Non-pigmented ciliary epithelial cell (primary cell): ENCODE measurements around the gene CORO2B.

Source experiments
- DNase-seq: peaks from one replicate; pipeline ENCODE4 v3.0.0-alpha.2; 2010; ENCODE audit warnings: low read depth

CORO2B gene

DNA sequence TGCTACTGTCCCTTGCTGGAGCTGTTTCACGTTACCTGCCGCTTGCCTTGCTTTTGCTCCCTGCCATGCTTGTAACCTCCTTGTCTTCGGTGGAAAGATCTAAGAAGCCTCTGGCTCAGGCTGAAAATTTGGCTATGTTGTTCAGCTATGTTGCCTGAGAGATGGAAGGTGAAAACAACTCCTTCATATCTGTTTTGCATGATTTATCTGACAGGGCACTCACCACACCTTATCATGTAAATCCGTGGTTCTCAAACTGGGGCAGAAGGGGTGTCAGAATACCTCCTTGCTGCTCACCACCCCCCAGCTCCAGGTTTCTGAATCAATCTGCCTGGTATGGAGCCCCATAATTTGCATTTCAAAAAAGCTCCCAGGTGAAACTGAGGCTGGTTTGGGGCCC, 6.5 kb upstream of the CORO2B start:
- no peak for DNase-seq

DNA sequence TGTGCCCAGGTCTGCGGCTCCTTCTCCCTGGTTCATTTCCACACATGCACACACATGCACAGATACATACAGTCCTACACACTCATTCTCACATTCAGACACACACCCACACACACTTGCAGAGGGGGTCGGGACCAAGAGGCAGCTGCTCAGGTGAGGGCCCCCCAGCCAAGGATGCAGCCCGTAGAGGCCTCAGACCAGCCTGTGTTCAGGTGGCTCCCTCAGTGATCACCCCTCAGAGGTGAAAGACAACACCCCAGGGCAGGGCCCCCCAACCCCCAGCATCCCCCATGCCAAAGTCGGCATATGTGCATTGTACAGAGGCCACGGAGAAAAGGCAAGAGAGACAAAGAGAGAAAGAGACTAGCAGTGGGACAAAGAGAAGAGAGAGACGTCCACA, 5.9 kb upstream of the CORO2B start:
- no peak for DNase-seq

DNA sequence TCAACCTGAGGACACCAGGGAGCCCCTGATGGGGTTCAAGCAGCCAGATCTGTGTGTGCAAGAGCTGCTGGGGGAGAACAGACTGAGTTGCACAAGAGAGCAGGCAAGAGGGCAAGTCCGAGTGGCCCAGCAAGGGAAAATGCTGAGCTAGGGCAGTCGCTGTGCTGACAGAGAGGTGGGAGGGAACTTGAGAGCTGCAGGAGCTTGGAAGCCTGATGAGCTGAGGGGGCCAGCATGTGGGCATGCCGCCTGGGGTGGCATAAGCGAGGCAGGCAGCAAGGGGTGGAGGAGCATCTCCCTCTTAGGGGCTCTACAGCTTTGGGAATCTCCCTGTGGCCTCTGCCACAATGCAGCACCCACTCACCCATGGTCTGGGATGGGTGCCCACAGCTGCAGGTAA, 4.7 kb upstream of the CORO2B start:
- no peak for DNase-seq

DNA sequence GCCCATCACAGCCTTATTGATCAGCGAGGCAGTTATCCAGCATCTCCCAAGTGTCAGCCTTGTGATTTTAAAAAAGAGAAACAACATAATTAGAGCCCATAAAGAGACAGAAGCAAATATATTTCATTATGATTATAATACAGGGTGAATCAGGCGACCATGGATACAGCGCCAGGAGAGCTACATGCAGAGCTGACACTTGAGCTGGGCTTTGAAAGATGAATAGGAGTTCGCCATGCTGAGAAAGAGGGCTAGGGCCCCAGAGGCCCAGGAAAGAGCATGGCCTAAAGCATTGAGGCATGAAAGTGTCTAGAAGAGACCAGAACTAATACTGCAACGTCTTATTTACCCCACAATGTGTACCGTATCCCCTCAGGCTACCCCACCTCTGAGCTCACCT, 4.2 kb upstream of the CORO2B start:
- DNase-seq, result no peak

DNA sequence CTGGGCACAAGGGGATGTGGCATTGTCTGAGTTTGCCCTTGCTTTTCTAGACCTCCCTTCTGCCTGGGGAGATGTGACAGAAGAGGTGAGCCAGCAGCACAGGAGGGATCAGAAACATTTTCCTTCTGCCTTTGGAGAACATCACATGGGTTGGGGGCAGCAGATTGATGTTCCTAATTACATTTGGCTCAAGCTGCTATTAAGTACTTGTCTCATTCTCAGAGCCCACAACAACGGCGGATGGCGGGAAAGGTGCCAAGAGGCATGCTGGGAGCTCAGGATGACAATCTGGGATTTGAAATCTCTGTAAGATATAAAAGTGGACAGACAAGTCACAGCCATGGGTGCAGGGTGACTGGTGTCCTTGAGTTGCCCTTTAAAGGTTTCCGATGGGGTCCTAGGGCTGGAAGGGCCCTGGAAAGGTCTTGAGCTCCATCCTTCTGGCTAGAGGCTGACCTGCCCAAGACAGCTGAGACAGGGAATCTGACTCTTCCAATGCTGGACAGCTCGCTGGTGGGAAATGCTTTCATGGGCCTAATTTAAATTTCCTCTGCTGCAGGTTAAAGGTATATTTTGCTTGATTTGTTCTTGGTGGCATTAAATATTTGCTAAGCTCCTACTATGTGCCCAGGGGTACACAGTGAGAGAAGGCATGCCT, 2.4 kb upstream of the CORO2B start:
- no peak for DNase-seq

DNA sequence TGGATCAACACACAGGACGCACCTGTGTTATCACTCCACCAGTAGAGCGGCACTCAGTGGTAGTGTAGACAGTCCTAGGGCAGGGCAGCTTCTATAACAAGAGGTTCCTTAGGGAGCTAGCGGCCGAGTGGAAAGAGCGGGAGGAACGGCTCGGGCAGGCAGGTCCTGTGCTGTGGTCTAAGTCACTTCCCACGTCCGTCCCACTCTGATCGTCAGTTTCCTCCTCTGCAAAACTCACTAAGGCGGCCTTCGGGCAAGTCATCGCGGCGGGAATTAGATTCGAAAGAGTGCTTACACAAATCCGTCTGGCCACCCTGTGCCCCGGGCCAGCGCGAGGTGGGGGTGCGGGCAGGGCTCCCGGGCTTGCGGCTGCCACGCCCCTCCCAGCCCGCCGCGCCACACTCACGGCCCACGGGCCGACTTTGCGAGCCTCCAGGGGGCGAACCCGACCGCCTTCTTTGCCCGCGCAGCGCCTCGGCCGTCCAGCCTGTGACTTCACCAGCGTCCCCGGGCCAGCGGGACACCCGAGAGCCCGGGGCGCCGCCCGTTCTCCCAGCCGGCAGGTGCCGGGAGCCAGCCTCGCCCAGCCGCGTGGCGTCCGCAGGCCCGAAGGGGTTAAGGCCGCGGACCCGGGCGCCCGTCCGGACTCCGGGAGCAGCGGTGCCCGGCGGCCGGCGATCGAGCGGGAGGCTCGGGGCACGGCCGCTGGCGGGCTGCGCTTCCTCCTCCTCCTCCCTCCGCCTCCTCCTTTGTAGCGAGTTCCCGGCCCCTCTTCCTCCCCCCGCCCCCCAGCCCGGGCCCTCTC, 416 bp upstream of the CORO2B start:
- DNase-seq, result no peak

DNA sequence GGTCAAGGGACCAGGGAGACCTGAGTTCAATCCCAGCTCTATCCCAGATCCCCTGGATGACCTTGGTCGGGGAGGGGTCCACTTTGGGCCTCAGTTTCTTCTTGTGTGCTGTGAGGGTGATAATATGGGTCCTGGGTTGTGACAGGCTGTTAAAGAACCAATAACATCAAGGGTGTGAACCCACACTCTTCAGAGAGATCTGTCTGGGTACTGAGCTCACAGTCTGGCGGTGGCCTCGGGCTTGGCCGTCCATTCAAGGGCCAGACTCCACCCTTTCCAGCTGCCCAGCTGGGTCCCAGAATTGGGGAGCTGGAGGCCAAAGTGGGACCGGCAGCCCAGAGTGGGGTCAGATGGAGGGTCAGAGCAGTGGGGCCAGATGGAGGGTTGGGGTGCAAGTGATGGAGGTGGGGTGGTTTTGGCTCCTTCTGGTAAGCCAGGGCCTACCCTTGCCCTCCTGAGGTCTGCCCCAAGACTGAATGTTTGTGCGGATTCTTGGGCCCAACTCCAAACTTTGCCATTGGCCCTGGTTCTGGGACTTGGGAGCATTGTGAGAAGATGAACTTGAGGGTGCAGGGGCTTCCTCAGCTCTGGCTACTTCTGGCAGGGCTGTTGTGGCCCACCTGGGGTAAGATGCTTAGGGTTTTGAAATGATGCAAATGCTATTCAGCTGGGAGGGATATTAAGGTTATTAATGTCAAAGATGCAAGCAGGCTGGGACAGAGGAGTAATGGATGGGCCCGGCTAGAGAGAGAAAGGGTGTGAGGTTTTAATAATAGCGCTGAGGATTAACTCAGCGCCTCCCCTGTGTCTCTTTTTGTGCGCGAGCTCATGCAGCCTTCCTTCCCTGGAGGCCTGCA, 1.5 kb downstream of the CORO2B start:
- no peak for DNase-seq

DNA sequence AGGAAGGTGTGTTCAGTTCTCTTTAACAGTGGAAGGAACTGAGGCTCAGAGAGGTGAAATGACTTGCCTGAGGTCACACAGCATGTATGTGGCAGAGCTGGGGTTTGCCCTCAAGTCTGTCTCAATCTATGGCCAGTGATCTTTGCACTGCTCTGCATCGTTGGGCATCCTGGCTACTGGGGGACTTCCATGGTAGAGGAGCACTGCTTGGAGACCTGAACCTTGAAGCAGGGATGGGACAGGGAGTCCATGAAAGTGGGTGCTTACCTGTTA, 2.0 kb downstream of the CORO2B start:
- no peak for DNase-seq

DNA sequence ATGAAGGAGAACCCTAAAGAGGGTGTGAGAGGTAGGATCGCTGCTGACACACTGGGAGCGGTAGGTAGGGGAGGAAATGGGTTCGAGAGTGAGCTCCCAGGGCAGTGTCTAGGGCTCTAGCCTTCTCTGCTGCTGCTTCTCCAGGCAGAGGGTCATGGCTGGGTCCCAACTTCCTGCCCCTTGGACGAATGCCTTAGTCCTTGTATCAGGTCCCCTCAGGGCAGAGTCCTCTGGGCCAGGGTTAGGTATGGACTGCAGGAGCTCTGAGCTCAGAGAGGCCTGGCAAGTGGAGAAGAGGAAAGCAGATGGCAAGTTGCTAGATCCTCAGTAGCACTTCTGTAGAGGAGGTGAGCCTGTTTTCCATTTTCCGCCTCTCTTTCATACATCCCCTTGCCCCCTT, 2.9 kb downstream of the CORO2B start:
- no peak for DNase-seq

DNA sequence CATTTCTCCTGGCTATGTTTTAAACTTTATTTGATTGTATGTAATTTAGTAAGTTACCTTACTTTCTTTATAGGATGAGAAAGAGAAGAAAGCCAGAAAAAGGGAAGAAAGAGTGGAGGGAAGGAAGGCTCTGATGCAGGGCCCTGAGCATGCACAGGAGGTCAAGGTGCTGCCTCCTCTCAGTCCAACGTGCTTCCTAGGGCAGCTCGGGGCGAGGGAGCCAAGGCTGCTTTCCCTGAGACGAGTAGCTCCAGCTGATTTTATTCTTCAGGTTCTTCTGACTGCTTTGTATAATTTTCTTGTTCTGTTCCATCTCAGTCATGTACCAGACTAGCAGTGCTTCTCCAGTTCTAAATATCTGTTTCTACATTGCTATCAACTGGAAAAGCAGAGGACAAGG, 3.4 kb downstream of the CORO2B start:
- no peak for DNase-seq

DNA sequence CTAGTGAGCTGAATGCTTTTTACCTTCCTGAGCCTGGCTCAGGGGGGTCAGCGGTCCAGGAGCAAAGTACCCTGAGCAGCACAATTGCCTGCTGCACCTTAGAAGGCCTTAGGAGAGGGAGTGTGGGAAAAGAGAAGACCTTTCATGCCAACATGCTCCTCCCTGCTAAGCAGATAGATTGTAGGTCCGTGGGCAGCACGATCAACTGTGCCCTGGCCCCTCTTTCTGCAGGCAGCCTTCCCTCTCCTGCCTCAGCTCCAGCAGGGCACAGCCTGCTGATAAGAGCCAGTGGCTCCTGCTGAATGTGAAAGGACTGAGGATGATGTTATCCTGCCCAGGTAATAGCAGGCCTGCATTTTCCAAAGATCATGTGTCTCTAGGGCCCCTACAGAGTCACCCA, 4.1 kb downstream of the CORO2B start:
- no peak for DNase-seq

DNA sequence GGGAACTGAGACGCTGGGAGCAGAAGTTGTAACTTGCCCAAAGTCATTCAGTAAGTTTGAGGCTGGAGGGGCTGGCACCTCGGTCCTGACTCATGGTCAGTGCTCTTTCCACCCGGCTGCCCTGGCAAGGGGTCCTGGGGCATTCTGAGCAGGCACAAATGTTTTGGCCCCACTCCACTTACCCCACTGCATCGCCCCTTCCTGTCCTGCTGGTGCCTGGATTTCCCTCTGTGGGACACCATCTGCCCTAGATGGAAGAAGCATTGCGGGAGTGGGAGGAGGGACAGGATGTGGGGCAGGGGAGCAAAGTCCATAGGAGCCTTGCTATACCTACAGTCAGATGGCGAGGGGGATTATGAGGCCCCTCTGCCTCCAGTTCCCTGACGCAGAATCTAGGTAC, 4.5 kb downstream of the CORO2B start:
- DNase-seq, result no peak

DNA sequence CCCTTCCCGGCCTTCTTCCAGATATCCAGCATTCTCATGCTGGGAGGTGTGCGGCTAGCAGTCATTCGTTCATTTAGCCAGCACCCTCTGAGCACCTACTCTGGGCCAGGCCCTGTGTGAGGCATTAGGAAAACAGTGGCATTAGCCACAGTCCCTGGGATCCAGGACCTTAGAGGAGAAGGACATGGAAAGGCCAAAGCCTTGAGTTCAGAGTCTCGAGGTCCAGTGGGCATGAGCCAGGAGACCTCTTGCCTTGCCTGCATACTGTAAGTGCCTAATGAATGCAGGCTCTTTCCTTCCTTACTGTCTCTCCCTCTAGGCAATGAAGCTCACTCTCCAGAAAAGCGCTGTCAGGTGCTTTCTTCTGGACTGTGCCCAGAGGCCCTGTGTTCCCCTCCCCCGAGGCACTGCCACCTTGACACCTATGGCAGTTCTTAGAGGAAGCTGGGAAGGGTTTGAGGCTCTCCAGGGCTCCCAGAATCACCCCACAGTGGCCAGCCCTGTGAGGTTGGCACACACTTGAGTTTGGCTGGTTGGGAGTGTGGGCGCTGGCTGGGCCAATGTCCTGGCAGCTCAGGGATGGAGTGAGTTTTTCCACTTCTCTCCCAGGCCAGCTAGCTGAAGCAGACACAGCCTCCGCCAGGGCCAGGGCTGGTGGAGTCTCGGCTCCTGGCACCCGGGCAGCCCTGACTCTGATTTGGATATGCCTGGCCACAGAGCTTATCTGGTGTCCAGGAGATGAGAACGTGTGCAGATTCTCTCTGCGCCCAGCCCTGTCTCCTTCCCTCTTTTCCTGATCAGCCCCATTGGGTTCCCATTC, 5.4 kb downstream of the CORO2B start:
- DNase-seq, result no peak

DNA sequence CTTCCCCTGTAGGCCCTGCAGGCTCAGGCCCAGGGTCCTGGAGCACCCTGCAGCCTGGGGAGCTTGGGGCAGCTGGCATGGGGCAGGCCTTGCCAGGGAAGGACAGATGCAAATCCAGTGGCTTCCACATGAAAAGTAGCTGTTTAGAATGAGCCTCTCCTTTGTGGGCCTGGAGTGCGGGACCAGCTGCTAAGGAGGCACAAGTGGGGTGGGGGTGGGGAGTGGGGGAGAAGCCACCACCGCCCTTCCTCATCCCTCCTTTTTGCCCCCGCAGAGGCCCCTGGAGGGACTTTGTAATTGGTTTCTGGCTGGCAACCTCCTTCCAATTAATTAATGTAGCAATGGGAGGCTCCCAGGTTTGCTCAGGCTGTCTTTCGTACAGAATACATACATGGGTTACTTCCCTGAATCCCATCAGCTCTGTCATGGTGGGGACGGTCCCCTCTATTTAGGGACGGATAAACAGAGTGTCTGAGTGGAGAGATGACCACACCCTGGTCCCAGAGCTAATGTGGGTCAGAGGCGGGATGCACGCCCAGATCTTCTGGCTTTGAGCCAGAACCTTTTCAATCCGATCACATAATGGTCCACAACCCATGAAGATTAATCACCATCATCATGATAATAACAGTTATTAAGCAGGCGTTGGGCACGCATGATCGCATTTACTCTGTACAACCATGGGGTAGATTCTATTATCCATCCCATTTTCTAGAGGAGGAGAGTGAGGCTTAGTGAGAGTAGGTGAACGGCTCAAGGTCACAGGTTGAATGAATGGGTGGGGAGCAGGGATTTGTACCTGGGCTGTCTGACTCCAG, 6.2 kb downstream of the CORO2B start:
- no peak for DNase-seq

DNA sequence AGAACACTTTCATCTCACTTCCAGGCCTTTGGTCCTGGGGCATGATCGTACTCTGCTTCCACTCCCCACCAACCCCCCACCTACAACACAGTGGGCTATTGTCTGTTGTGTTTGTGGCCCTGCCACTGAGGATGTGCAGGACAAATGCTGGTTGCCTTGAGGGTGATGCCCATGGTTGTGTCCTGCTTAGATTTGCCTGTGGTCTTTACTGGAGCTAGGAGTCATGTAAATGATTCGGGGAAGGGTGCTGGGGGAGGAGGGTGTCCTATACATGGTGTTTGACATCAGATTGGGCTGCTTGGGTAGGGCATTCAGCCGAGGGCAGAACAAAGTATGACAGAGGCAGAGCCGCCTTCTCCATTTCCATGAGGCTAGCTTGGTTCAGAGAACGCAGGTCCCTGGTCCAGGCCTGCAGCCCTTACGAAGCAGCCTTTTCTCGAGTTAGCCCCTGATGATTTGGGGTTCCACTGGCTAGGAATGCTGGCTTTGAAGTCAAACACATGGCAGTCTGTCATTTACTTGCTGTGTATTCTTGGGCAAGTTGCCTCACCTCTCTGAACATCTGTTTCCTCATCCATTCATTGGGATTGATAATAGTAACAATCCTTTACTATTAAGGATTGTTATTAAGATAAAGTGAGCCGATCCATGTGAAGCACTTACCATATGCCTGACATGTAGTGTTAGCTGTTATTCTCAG, 6.9 kb downstream of the CORO2B start:
- no peak for DNase-seq

DNA sequence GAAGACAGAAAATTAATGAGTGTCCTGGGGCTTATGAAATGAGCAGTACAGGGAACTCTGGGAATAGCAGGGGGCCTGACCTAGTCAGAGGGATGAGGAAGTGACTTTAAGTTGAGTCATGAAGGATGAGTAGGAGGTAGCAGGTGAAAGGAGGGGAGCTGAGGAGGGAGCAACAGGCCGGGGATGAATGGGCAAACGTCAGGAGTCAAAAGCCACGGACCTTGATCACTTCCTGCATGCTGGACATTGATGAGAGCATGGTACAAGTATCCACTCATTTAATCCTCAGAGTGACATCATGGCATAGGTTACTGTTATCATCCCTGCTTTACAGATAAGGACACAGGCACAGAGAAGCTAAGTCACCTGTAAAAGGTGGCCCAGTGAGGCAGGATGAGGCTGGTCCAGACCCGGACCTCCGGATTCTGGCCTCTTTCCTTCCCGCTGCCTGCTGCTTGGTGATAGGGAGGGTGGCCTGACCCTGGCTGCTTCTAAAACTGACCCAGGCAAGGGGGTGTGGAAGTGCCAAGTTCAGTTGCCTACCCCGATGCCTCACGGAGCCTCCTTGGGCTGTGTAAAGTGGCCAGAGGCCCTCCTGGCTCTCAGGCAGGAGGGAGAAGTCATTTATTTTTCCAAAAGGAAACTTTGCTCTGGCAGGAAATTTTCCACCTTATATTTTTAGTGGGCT, 7.6 kb downstream of the CORO2B start:
- DNase-seq, result peak; percentile 58

DNA sequence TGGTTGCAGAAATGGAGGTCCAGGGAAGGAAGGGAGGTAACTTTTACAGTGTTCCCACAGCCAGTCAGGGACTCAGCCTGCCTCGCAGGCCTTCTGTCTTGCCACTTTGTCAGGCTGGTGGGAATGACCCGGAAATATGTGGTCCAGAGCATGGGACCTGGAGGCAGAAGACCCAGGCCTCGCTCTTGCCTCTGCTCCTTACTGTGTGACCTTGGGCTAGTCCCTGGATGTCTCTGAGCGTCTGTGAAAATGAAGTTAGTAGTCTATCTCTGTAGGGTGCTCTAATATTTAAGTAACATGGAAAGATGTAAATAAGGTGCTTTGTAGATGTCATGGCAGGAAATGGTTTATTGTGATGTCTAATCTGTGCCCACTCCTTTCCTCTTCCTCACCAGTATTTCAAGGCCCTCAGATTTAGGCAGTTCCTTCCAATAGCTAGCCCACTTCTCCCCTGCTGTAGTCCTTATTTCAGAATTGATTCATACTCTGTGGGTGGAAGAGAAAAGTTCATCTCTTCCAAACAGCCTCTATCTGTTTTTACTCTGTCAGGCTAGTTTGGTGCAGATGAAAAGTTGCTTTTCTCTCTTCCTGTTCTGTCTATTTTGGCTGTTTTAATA, 9.1 kb downstream of the CORO2B start:
- DNase-seq, result no peak

DNA sequence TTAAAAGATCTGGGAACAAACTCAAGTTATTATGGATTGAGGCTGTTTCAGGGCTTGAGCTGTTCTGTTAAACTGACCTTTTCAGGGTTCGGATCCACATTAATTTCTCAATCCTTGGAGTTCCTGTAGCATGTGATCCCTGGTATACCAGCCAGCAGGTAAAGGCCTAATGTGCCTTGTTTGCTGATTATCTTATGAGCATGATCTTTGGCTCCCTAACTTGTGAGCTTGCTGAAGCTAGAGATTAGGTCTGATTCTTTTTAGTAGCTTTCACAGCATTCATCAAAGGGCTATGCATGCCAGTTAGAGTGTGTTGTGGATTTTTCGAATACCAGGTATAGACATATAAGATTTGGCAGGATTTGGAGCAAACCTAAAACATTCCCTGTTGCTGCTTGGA, 10.3 kb downstream of the CORO2B start:
- no peak for DNase-seq

DNA sequence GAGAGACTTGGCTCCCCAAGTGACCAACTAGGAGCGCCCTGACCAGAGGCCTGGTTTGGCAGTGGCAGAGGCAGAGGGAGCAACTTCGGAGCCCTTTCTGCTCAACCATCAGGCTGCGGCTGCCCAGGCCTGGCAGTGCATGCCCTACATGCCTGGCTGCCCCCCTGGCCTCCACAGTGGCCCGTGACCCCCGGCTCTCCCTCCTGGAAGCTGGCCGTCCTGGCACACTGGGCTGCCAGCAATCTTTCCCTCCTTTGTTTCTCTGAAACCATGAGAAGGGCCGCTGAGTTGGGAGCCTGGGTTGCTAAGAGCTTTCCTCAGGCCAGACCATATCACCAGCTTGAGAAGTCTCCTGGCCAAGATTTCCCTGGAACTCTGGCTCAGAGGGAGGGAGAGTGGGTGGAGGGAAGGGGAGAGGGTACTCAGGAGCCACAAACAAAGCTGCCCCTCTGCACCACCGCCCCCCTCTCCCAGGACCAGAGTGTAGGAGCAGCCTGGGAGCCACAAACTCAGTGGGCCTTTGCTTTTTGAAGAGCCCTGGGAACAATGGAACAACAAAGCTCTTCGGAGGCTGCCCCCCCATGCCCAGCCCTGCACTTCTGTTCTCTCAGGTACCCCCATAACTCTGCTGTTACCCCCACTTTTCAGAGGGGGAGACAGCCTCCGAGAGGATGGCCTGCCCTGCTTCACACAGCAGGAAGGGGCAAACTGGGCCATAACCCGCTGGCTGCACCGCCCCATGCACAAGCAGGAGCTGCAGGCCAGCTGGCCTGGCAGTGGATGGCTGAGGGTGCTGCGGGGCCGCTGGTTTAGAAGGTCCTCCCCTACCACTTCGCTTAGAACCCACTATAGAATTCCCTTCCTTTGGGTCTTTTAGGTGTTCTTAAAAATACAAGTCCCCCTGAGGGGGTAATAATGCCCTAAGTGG, 11.3 kb downstream of the CORO2B start:
- no peak for DNase-seq
